Liver (tissue), 9 donors: ENCODE results near the gene EPN3. TPM values are rescaled to one million over a fixed set of nuclear protein-coding genes. Genes with fewer than 3 reads are reported as not detected.
A peak's percentile ranks its signal among the peaks of the same experiment; 100 is the strongest.

Source experiments
- DNase-seq: peaks from one replicate; pipeline ENCODE4 v3.0.0-alpha.2; 2017; ENCODE audit warnings: low spot score
- H3K27ac ChIP-seq, 2 donors: one replicate each; pipeline ENCODE4 v1.7.0; 2013; ENCODE audit warnings: inconsistent platforms in 2 of 2, low read length in 2 of 2, control low read depth in 1 of 2, low read depth in 1 of 2, mild to moderate bottlenecking in 1 of 2
- H3K27me3 ChIP-seq, 4 donors: one replicate each; pipeline versions ENCODE4 v1.6.1 to v1.7.0; 2013; ENCODE audit warnings: low read length in 3 of 4, inconsistent platforms in 1 of 4, mild to moderate bottlenecking in 1 of 4, moderate library complexity in 1 of 4; ENCODE audit not compliant: control insufficient read depth in 4 of 4, insufficient read depth in 4 of 4
- H3K36me3 ChIP-seq, 4 donors: one replicate each; pipeline versions ENCODE4 v1.6.1 to v1.7.0; 2013; ENCODE audit warnings: low read length in 3 of 4, mild to moderate bottlenecking in 3 of 4, low read depth in 1 of 4, moderate library complexity in 1 of 4; ENCODE audit not compliant: control insufficient read depth in 4 of 4, insufficient read depth in 3 of 4
- H3K4me1 ChIP-seq, 4 donors: one replicate each; pipeline versions ENCODE4 v1.6.1 to v1.7.0; 2013; ENCODE audit warnings: low read length in 3 of 4, mild to moderate bottlenecking in 3 of 4, moderate library complexity in 1 of 4; ENCODE audit not compliant: control insufficient read depth in 4 of 4, insufficient read depth in 4 of 4
- H3K4me3 ChIP-seq, 3 donors: one replicate each; pipeline versions ENCODE4 v1.6.1 to v1.7.0; 2013; ENCODE audit warnings: low read length in 3 of 3, control low read depth in 1 of 3, low read depth in 1 of 3, mild to moderate bottlenecking in 1 of 3
- H3K9ac ChIP-seq, 2 donors: one replicate each; pipeline ENCODE4 v1.7.0; 2013; ENCODE audit warnings: low read length in 2 of 2, mild to moderate bottlenecking in 2 of 2, moderate library complexity in 2 of 2, control low read depth in 1 of 2, low read depth in 1 of 2
- H3K9me3 ChIP-seq, 4 donors: one replicate each; pipeline versions ENCODE4 v1.6.1 to v1.7.0; 2013; ENCODE audit warnings: low read length in 3 of 4; ENCODE audit not compliant: control insufficient read depth in 4 of 4
- EGR1 ChIP-seq, 2 donors: IDR thresholded peaks; 2 replicates each; pipeline ENCODE4 v1.6.1; 2016 to 2018; ENCODE audit warnings: antibody characterized with exemption in 2 of 2, low read depth in 2 of 2
- FOXA1 ChIP-seq: IDR thresholded peaks from 2 replicates; pipeline ENCODE4 v1.6.1; 2016; ENCODE audit warnings: antibody characterized with exemption
- FOXA2 ChIP-seq: IDR thresholded peaks from 2 replicates; pipeline ENCODE4 v1.6.1; 2016; ENCODE audit warnings: antibody characterized with exemption
- GABPA ChIP-seq, 2 donors: IDR thresholded peaks in 1 of 2; conservative IDR thresholded peaks in 1 of 2; 2 replicates each; pipeline ENCODE4 v1.6.1; 2016; ENCODE audit warnings: antibody characterized with exemption in 2 of 2, mild to moderate bottlenecking in 1 of 2, moderate library complexity in 1 of 2
- HNF4A ChIP-seq, 2 donors: conservative IDR thresholded peaks; 2 replicates each; pipeline ENCODE4 v1.6.1; 2016; ENCODE audit warnings: antibody characterized with exemption in 2 of 2, mild to moderate bottlenecking in 2 of 2
- HNF4G ChIP-seq: IDR thresholded peaks from 2 replicates; pipeline ENCODE4 v1.6.1; 2016; ENCODE audit warnings: antibody characterized with exemption
- JUND ChIP-seq, 2 donors: IDR thresholded peaks; 2 replicates each; pipeline ENCODE4 v1.6.1; 2016; ENCODE audit warnings: antibody characterized with exemption in 2 of 2
- MAX ChIP-seq: IDR thresholded peaks from 2 replicates; pipeline ENCODE4 v1.6.1; 2016; ENCODE audit warnings: antibody characterized with exemption
- NR2F2 ChIP-seq: IDR thresholded peaks from 2 replicates; pipeline ENCODE4 v1.6.1; 2016; ENCODE audit warnings: antibody characterized with exemption
- RAD21 ChIP-seq, 2 donors: IDR thresholded peaks; 2 replicates each; pipeline ENCODE4 v1.6.1; 2016; ENCODE audit warnings: antibody characterized with exemption in 2 of 2, mild to moderate bottlenecking in 2 of 2
- REST ChIP-seq: IDR thresholded peaks from 2 replicates; pipeline ENCODE4 v1.6.1; 2016; ENCODE audit warnings: antibody characterized with exemption, mild to moderate bottlenecking
- RXRA ChIP-seq, 2 donors: IDR thresholded peaks; 2 replicates each; pipeline ENCODE4 v1.6.1; 2017 to 2018; ENCODE audit warnings: antibody characterized with exemption in 2 of 2, mild to moderate bottlenecking in 1 of 2
- SP1 ChIP-seq: IDR thresholded peaks from 2 replicates; pipeline ENCODE4 v1.6.1; 2018; ENCODE audit warnings: antibody characterized with exemption, mild to moderate bottlenecking
- TAF1 ChIP-seq: conservative IDR thresholded peaks from 2 replicates; pipeline ENCODE4 v1.6.1; 2016; ENCODE audit warnings: antibody characterized with exemption, mild to moderate bottlenecking
- YY1 ChIP-seq: IDR thresholded peaks from 2 replicates; pipeline ENCODE4 v1.6.1; 2016; ENCODE audit warnings: antibody characterized with exemption, mild to moderate bottlenecking
- WGBS: extraction: QIAGEN DNeasy Blood & Tissue Kit; methylation state at CpG from one replicate; pipeline ENCODE4 v1.1.7; 2013; 5-methylcytosine and 5-hydroxymethylcytosine counted together
- polyA plus RNA-seq, 2 donors: library from polyadenylated mRNA; stranded (reverse) in 1 of 2; unstranded in 1 of 2; fragments of 200-250 nt in 1 of 2; fragments of >200 nt in 1 of 2; fragmentation: Nextera tagmentation in 1 of 2; extraction: Ambion mirVana in 1 of 2; gene quantifications; one replicate each; pipeline versions ENCODE4 v1.2.1 to v1.2.3, GENCODE V29; 2013 to 2015
- total RNA-seq, 2 donors: library from RNA; depleted of rRNA; stranded (reverse); fragments of >200 nt; gene quantifications; one replicate each; pipeline ENCODE4 v1.2.3, GENCODE V29; 2014
- TF ChIP-seq, protein P1 (sequence below): fragments of 150-350 bp; IDR thresholded peaks from 2 replicates; pipeline ENCODE4 v1.5.1; 2017; ENCODE audit warnings: improper control_type of control experiment, low read depth, low read length; ENCODE audit not compliant: missing input control
- TF ChIP-seq, protein P2 (sequence below): IDR thresholded peaks from 2 replicates; pipeline ENCODE4 v1.6.1; 2016; ENCODE audit warnings: antibody characterized with exemption
- TF ChIP-seq, protein P3 (sequence below): IDR thresholded peaks from 2 replicates; pipeline ENCODE4 v1.6.1; 2016; ENCODE audit warnings: antibody characterized with exemption
- donor health status: healthy.
- donor health status: healthy.
- donor health status: healthy.
- donor health status: healthy.
- donor health status: healthy.

The EPN3 gene
- total and polyA plus RNA-seq, 4 donors: 0.06 to 0.51 (median 0.33) TPM; not detected in 1

GRCh38 chr17:50514936-50515702, 17.4 kb upstream of the EPN3 start:
- WGBS: 83% methylated on average over 6 of the region's 6 CpGs
- H3K9me3 ChIP-seq: no peaks in the 10 kb centered on the region
- no peaks in the 10 kb centered on the region for H3K27me3 ChIP-seq
- no peak for TF ChIP-seq JUND (IDR thresholded peaks at IDR 0.05)
- peak; percentile 85 to 89 for TF ChIP-seq HNF4A (conservative IDR thresholded peaks at IDR 0.05)
- peak; percentile 47 to 60 for TF ChIP-seq RXRA (IDR thresholded peaks at IDR 0.05)
- no peak for TF ChIP-seq FOXA2
- TF ChIP-seq GABPA (IDR thresholded peaks at IDR 0.05 in 1 of 2, conservative IDR thresholded peaks at IDR 0.05 in 1 of 2): no peak
- TF ChIP-seq, protein P1, sequence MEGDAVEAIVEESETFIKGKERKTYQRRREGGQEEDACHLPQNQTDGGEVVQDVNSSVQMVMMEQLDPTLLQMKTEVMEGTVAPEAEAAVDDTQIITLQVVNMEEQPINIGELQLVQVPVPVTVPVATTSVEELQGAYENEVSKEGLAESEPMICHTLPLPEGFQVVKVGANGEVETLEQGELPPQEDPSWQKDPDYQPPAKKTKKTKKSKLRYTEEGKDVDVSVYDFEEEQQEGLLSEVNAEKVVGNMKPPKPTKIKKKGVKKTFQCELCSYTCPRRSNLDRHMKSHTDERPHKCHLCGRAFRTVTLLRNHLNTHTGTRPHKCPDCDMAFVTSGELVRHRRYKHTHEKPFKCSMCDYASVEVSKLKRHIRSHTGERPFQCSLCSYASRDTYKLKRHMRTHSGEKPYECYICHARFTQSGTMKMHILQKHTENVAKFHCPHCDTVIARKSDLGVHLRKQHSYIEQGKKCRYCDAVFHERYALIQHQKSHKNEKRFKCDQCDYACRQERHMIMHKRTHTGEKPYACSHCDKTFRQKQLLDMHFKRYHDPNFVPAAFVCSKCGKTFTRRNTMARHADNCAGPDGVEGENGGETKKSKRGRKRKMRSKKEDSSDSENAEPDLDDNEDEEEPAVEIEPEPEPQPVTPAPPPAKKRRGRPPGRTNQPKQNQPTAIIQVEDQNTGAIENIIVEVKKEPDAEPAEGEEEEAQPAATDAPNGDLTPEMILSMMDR: no peak
- TF ChIP-seq RAD21 (IDR thresholded peaks at IDR 0.05): peak in 1 of 2 donors; percentile 29
- TF ChIP-seq SP1: peak; percentile 78
- TF ChIP-seq HNF4G: peak; percentile 59
- H3K9ac ChIP-seq: no peak overlapping the region
- H3K4me3 ChIP-seq: no peak overlapping the region
- no peaks in the 10 kb centered on the region for H3K36me3 ChIP-seq
- no peak for DNase-seq
- peaks cover 2 to 15% (median 13%) of the 10 kb centered on the region in 4 donors for H3K4me1 ChIP-seq
- H3K27ac ChIP-seq: no peak overlapping the region

- no peak for DNase-seq
- Histone ChIP-seq H3K4me3 (no peak overlapping the region), H3K9me3 (no peaks in the 10 kb centered on the region), H3K27ac (no peak overlapping the region), H3K27me3 (no peaks in the 10 kb centered on the region), H3K4me1 (peaks cover 2 to 15% (median 13%) of the 10 kb centered on the region in 4 donors), H3K9ac (no peak overlapping the region), H3K36me3 (no peaks in the 10 kb centered on the region)
- 92% methylated on average over 4 of the region's 4 CpGs for WGBS
- TF ChIP-seq REST (no peak), HNF4G (no peak), EGR1 (IDR thresholded peaks at IDR 0.05; ENCODE audit: low read depth in 2 of 2) (no peak), SP1 (no peak), JUND (IDR thresholded peaks at IDR 0.05) (no peak), FOXA2 (no peak), NR2F2 (no peak), RAD21 (IDR thresholded peaks at IDR 0.05) (no peak), TAF1 (no peak), FOXA1 (no peak), RXRA (IDR thresholded peaks at IDR 0.05) (no peak), MAX (no peak), GABPA (IDR thresholded peaks at IDR 0.05 in 1 of 2, conservative IDR thresholded peaks at IDR 0.05 in 1 of 2) (no peak), YY1 (no peak), HNF4A (conservative IDR thresholded peaks at IDR 0.05) (no peak)
- TF ChIP-seq, protein P1: no peak
- TF ChIP-seq, protein P2, sequence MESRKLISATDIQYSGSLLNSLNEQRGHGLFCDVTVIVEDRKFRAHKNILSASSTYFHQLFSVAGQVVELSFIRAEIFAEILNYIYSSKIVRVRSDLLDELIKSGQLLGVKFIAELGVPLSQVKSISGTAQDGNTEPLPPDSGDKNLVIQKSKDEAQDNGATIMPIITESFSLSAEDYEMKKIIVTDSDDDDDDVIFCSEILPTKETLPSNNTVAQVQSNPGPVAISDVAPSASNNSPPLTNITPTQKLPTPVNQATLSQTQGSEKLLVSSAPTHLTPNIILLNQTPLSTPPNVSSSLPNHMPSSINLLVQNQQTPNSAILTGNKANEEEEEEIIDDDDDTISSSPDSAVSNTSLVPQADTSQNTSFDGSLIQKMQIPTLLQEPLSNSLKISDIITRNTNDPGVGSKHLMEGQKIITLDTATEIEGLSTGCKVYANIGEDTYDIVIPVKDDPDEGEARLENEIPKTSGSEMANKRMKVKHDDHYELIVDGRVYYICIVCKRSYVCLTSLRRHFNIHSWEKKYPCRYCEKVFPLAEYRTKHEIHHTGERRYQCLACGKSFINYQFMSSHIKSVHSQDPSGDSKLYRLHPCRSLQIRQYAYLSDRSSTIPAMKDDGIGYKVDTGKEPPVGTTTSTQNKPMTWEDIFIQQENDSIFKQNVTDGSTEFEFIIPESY: no peak
- TF ChIP-seq, protein P3, sequence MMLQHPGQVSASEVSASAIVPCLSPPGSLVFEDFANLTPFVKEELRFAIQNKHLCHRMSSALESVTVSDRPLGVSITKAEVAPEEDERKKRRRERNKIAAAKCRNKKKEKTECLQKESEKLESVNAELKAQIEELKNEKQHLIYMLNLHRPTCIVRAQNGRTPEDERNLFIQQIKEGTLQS: no peak
Measured at GRCh38 chr17:50517011-50517410, 15.5 kb upstream of the EPN3 start.
